HUES6 (cell line): ENCODE data around the gene NFATC1.

Experiments used
- H3K27ac ChIP-seq: 2 replicates; pipeline ENCODE4 v1.7.0; 2013; ENCODE audit warnings: low read depth, mild to moderate bottlenecking, low read length, inconsistent platforms
- H3K27me3 ChIP-seq: 2 replicates; pipeline ENCODE4 v1.6.1; 2013; ENCODE audit warnings: low read length; ENCODE audit not compliant: control insufficient read depth, insufficient read depth
- H3K36me3 ChIP-seq: 2 replicates; pipeline ENCODE4 v1.6.1; 2013; ENCODE audit warnings: low read length; ENCODE audit not compliant: control insufficient read depth, insufficient read depth
- H3K4me1 ChIP-seq: 2 replicates; pipeline ENCODE4 v1.6.1; 2013; ENCODE audit warnings: low read length; ENCODE audit not compliant: control insufficient read depth, insufficient read depth
- H3K4me3 ChIP-seq: 2 replicates; pipeline ENCODE4 v1.5.1; 2013; ENCODE audit warnings: low read depth, low read length
- H3K9ac ChIP-seq: one replicate; pipeline ENCODE4 v1.6.1; 2013; ENCODE audit warnings: mild to moderate bottlenecking, low read length
- H3K9me3 ChIP-seq: 2 replicates; pipeline ENCODE4 v1.6.1; 2013; ENCODE audit warnings: low read depth, low read length; ENCODE audit not compliant: control insufficient read depth, insufficient read depth

The NFATC1 gene

DNA sequence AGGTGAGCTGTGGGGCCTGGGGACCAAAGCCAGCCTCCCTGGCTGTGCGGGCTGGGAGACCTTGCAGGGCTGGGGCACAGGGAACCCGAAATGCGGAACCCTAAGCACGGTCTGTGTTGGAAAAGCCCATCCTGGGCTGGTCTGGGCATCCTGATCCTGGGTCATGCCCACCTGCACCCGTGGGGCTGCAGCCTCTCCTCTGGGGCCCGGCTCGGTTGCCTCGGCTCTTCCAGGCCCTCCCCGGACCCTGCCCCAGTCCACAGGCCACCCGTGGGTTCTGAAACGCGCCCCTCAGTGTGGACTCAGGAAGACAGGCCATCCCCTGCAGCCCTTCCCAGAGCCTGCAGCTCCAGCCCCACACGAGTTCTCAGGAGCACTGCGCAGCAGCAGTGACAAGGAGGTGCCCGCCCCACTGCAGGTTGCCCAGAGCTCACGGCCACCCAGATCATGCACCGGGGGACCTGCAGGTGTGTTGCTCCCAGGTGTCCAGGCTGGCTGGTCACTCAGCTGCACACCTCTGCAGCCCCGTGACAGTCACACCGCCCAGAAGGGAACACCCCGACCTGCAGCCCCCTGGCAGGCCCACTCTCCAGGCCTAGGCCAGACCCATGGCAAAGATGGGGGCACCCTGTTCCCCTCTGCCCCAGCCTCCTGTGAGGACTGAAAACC lies 12.2 kb upstream of the NFATC1 start:
- Histone ChIP-seq H3K27me3 (no peaks in the 10 kb centered on the region; the same call in 1 of the 2 replicates), H3K4me3 (no peak overlapping the region), H3K9ac (no peak overlapping the region)

GRCh38 chr18:79384151-79384807 lies 11.5 kb upstream of the NFATC1 start:
- Histone ChIP-seq H3K9ac (no peak overlapping the region), H3K4me3 (no peak overlapping the region), H3K36me3 (no peaks in the 10 kb centered on the region), H3K27ac (no peak overlapping the region), H3K9me3 (no peaks in the 10 kb centered on the region), H3K4me1 (no peaks in the 10 kb centered on the region; the same call in 1 of the 2 replicates), H3K27me3 (no peaks in the 10 kb centered on the region; the same call in 1 of the 2 replicates)

More for the DNA sequence above, 12.2 kb upstream of the NFATC1 start:
- Histone ChIP-seq H3K4me1 (0 out of 2 replicates have a peak, but pooled peaks cover 2% of the 10 kb centered on the region), H3K27ac (no peak overlapping the region), H3K9me3 (no peaks in the 10 kb centered on the region), H3K36me3 (no peaks in the 10 kb centered on the region)

DNA sequence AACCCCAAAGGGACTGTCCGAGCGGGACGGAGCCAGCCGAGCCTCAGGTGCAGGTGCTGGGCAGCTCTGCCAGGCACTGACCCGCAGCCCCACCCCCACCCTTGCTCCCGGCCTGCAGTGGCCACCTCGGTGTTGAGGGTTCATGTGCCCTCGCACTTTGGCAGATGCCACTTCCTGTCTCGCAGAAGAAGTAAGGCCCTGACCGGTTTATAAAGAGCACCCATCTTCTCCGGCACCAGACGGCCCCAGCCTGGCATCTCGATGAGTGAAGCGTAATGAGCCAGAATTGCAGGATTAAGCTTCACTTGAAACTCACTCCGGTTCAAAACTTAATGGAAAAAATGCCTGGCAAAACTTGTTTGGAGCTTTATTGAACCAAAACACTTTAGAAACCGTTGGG lies 10.9 kb upstream of the NFATC1 start:
- no peak overlapping the region for H3K4me3 ChIP-seq
- H3K4me1 ChIP-seq: no peaks in the 10 kb centered on the region; the same call in 1 of the 2 replicates
- H3K9me3 ChIP-seq: no peaks in the 10 kb centered on the region
- H3K36me3 ChIP-seq: no peaks in the 10 kb centered on the region
- peaks cover 2% of the 10 kb centered on the region; the same call in 1 of the 2 replicates for H3K27me3 ChIP-seq
- no peak overlapping the region for H3K9ac ChIP-seq
- no peak overlapping the region for H3K27ac ChIP-seq

DNA sequence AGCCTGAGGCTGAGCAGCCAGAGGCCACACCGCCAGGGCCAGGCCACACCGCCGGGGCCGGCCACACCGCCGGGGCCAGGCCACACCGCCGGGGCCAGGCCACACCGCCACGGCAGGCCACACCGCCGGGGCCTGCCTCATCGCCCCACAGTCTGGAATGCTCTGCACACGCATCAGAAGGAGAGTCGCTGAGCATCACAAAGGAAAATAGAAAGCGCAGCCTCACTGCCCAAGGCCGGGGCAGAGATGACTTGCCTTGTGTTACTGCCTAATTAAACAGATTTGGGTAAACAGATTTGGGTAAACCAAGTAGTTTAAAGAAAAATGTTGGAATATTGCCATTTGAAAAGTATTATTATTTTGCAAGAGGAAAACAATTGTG lies 10.4 kb upstream of the NFATC1 start:
- Histone ChIP-seq H3K4me3 (no peak overlapping the region), H3K4me1 (no peaks in the 10 kb centered on the region; the same call in 1 of the 2 replicates), H3K27me3 (peaks cover 3% of the 10 kb centered on the region; the same call in 1 of the 2 replicates), H3K36me3 (no peaks in the 10 kb centered on the region), H3K27ac (no peak overlapping the region), H3K9me3 (no peaks in the 10 kb centered on the region), H3K9ac (no peak overlapping the region)

- H3K4me3 ChIP-seq: no peak overlapping the region
- no peaks in the 10 kb centered on the region for H3K9me3 ChIP-seq
- H3K27me3 ChIP-seq: peaks cover 6% of the 10 kb centered on the region; the same call in 1 of the 2 replicates
- no peaks in the 10 kb centered on the region for H3K36me3 ChIP-seq
- no peak overlapping the region for H3K9ac ChIP-seq
- no peaks in the 10 kb centered on the region; the same call in 1 of the 2 replicates for H3K4me1 ChIP-seq
- no peak overlapping the region for H3K27ac ChIP-seq
Observed at GRCh38 chr18:79385708-79386341, 9.9 kb upstream of the NFATC1 start.

GRCh38 chr18:79386547-79386946 lies 9.2 kb upstream of the NFATC1 start:
- no peak overlapping the region for H3K27ac ChIP-seq
- H3K4me1 ChIP-seq: no peaks in the 10 kb centered on the region; the same call in 1 of the 2 replicates
- no peak overlapping the region for H3K9ac ChIP-seq
- no peaks in the 10 kb centered on the region for H3K9me3 ChIP-seq
- no peaks in the 10 kb centered on the region for H3K36me3 ChIP-seq
- no peak overlapping the region for H3K4me3 ChIP-seq
- H3K27me3 ChIP-seq: peaks cover 11% of the 10 kb centered on the region; the same call in 1 of the 2 replicates

DNA sequence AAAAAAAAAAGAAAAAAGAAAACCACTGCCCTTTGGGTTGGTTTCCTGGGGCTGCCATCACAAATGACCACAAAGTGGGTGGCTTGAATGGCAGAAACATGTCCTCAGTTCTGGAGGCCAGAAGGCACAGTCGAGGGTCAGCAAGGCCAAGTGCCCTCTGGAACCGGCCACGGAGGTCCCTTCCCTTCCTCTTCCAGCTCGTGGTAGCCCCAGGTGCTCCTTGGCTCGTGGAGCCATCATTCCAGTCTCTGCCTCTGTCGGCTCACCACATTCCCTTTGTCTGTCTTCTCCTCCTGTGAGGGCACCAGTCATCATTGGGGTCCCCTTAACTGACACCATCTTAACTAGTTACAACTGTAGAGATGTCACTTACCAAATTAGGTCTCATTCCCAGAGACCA lies 8.5 kb upstream of the NFATC1 start:
- no peaks in the 10 kb centered on the region; the same call in 1 of the 2 replicates for H3K4me1 ChIP-seq
- H3K36me3 ChIP-seq: no peaks in the 10 kb centered on the region
- H3K27me3 ChIP-seq: peaks cover 16% of the 10 kb centered on the region
- no peak overlapping the region for H3K27ac ChIP-seq
- H3K4me3 ChIP-seq: no peak overlapping the region
- no peaks in the 10 kb centered on the region for H3K9me3 ChIP-seq
- no peak overlapping the region for H3K9ac ChIP-seq

GRCh38 chr18:79387615-79388014 lies 8.1 kb upstream of the NFATC1 start:
- H3K4me1 ChIP-seq: no peaks in the 10 kb centered on the region; the same call in 1 of the 2 replicates
- no peaks in the 10 kb centered on the region for H3K36me3 ChIP-seq
- peaks cover 20% of the 10 kb centered on the region for H3K27me3 ChIP-seq
- no peaks in the 10 kb centered on the region for H3K9me3 ChIP-seq
- no peak overlapping the region for H3K27ac ChIP-seq
- H3K4me3 ChIP-seq: no peak overlapping the region
- H3K9ac ChIP-seq: no peak overlapping the region

DNA sequence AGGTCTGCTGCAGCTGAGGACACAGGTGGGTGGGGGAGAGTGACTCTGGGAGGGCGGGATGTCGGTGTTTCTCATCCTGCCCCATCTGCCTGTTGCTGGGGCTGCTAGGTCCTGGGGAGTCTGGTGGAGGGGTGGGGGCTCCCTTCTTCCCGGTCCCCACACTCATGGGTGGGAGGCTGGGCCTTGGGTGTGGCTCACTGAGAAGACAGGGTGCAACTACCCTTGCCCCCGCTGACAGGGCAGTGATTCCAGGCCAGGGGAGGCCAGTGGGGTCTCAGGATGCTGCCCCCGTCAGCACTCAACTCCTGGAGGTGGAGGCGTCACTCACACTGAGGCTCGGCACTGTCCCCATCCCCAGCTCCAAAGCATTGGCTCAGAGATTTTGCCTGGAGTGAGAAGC lies 7.7 kb upstream of the NFATC1 start:
- H3K9ac ChIP-seq: no peak overlapping the region
- no peak overlapping the region for H3K27ac ChIP-seq
- peaks cover 24% of the 10 kb centered on the region for H3K27me3 ChIP-seq
- peaks cover 2% of the 10 kb centered on the region; the same call in 1 of the 2 replicates for H3K4me1 ChIP-seq
- H3K9me3 ChIP-seq: no peaks in the 10 kb centered on the region
- no peak overlapping the region for H3K4me3 ChIP-seq
- no peaks in the 10 kb centered on the region for H3K36me3 ChIP-seq

GRCh38 chr18:79389689-79390088 lies 6.0 kb upstream of the NFATC1 start:
- Histone ChIP-seq H3K4me3 (no peak overlapping the region), H3K4me1 (peaks cover 7% of the 10 kb centered on the region; the same call in 1 of the 2 replicates), H3K9ac (no peak overlapping the region), H3K36me3 (no peaks in the 10 kb centered on the region), H3K27ac (no peak overlapping the region), H3K27me3 (peaks cover 38% of the 10 kb centered on the region), H3K9me3 (no peaks in the 10 kb centered on the region)

GRCh38 chr18:79392226-79392625 lies 3.5 kb upstream of the NFATC1 start:
- Histone ChIP-seq H3K9ac (no peak overlapping the region), H3K4me3 (no peak overlapping the region), H3K36me3 (no peaks in the 10 kb centered on the region), H3K4me1 (peaks cover 15% of the 10 kb centered on the region; the same call in 1 of the 2 replicates), H3K27me3 (peaks cover 56% of the 10 kb centered on the region), H3K27ac (no peak overlapping the region), H3K9me3 (no peaks in the 10 kb centered on the region)
